ENCODE data around the gene HAVCR1.
"Not testable (repeated sequence)": the region's sequence is repeated elsewhere in the genome, so short reads cannot be mapped to it uniquely, and the experiment has no call there.

The HAVCR1 gene

GRCh38 chr5:157059093-157059539, at the start of gene HAVCR1:
Gene HAVCR1, minus strand, starts transcription at chr5:157059116. Its CDS starts 1,173 bp downstream, at chr5:157057943.
- no peak for DNase-seq (ENCODE audit: low spot score)

- no peak for DNase-seq (ENCODE audit: low spot score)
Measured at GRCh38 chr5:157107508-157107907, 48.6 kb upstream of the HAVCR1 start.

GRCh38 chr5:157106630-157107461, 47.9 kb upstream of the HAVCR1 start:
- DNase-seq (ENCODE audit: low spot score): peak; percentile 43

GRCh38 chr5:157100140-157100679, 41.3 kb upstream of the HAVCR1 start:
- peak; percentile 52 for DNase-seq (ENCODE audit: low spot score)

- DNase-seq (ENCODE audit: low spot score): no peak
Measured at GRCh38 chr5:157088342-157088990, 29.6 kb upstream of the HAVCR1 start.

- no peak for DNase-seq (ENCODE audit: low spot score)
Measured at GRCh38 chr5:157086751-157087359, 27.9 kb upstream of the HAVCR1 start.

- DNase-seq (ENCODE audit: low spot score): no peak
Measured at GRCh38 chr5:157085930-157086329, 27.0 kb upstream of the HAVCR1 start.

GRCh38 chr5:157080286-157080685, 21.4 kb upstream of the HAVCR1 start:
- DNase-seq (ENCODE audit: low spot score): no peak

- no peak for DNase-seq (ENCODE audit: low spot score)
Measured at GRCh38 chr5:157076558-157076957, 17.6 kb upstream of the HAVCR1 start.

GRCh38 chr5:157072508-157072907, 13.6 kb upstream of the HAVCR1 start:
- no peak for DNase-seq (ENCODE audit: low spot score)

- no peak for DNase-seq (ENCODE audit: low spot score)
Measured at GRCh38 chr5:157069949-157070348, 11.0 kb upstream of the HAVCR1 start.

- no peak for DNase-seq (ENCODE audit: low spot score)
Measured at GRCh38 chr5:157068785-157069184, 9.9 kb upstream of the HAVCR1 start.

- DNase-seq (ENCODE audit: low spot score): no peak
Measured at GRCh38 chr5:157068339-157068738, 9.4 kb upstream of the HAVCR1 start.

- no peak for DNase-seq (ENCODE audit: low spot score)
Measured at GRCh38 chr5:157067005-157067404, 8.1 kb upstream of the HAVCR1 start.

GRCh38 chr5:157066080-157066479, 7.2 kb upstream of the HAVCR1 start:
- no peak for DNase-seq (ENCODE audit: low spot score)

GRCh38 chr5:157063776-157064430, 5.0 kb upstream of the HAVCR1 start:
- no peak for DNase-seq (ENCODE audit: low spot score)

GRCh38 chr5:157059891-157060290, 975 bp upstream of the HAVCR1 start:
- DNase-seq (ENCODE audit: low spot score): no peak

- DNase-seq (ENCODE audit: low spot score): no peak
Measured at GRCh38 chr5:157057459-157058370, 1.2 kb downstream of the HAVCR1 start.

- not testable (repeated sequence) for DNase-seq (ENCODE audit: low spot score)
Measured at GRCh38 chr5:157056848-157057247, 2.1 kb downstream of the HAVCR1 start.

- DNase-seq (ENCODE audit: low spot score): no peak
Measured at GRCh38 chr5:157051604-157052245, 7.2 kb downstream of the HAVCR1 start.

GRCh38 chr5:157050050-157050449, 8.9 kb downstream of the HAVCR1 start:
- DNase-seq (ENCODE audit: low spot score): no peak

Measured in kidney capillary endothelial cell (primary cell).